ENCODE results near the gene FIP1L1. TPM values are rescaled to one million over a fixed set of nuclear protein-coding genes. Genes with fewer than 3 reads are reported as not detected.
A peak's percentile ranks its signal among the peaks of the same experiment; 100 is the strongest.

Gene FIP1L1
- total and polyA plus RNA-seq, 2 of the 13 experiments (the other 11 are each of a cell fraction or from before 2014, with no cell fraction given): 14.9 to 69.4 TPM

- TF ChIP-seq, protein P1, sequence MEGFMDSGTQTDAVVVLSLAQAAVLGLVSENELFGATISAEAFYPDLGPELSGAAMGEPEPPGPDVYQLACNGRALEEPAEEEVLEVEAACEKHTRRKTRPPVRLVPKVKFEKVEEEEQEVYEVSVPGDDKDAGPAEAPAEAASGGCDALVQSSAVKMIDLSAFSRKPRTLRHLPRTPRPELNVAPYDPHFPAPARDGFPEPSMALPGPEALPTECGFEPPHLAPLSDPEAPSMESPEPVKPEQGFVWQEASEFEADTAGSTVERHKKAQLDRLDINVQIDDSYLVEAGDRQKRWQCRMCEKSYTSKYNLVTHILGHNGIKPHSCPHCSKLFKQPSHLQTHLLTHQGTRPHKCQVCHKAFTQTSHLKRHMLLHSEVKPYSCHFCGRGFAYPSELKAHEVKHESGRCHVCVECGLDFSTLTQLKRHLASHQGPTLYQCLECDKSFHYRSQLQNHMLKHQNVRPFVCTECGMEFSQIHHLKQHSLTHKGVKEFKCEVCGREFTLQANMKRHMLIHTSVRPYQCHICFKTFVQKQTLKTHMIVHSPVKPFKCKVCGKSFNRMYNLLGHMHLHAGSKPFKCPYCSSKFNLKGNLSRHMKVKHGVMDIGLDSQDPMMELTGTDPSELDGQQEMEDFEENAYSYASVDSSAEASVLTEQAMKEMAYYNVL (CRISPR knock-in tag; IDR thresholded peaks at IDR 0.05; ENCODE audit: borderline replicate concordance): no peak
- TF ChIP-seq ZBTB33 (CRISPR knock-in tag; IDR thresholded peaks at IDR 0.05) (peak; percentile 28), POGZ (CRISPR knock-in tag; IDR thresholded peaks at IDR 0.05) (peak; percentile 98), ZNF160 (CRISPR knock-in tag; IDR thresholded peaks at IDR 0.05) (no peak), POLR2AphosphoS2 (IDR thresholded peaks at IDR 0.05; ENCODE audit: low read depth, low read length) (no peak), ZNF564 (CRISPR knock-in tag; IDR thresholded peaks at IDR 0.05) (no peak), ZNF644 (CRISPR knock-in tag; IDR thresholded peaks at IDR 0.05; ENCODE audit: low read depth) (no peak), FUBP1 (CRISPR knock-in tag; IDR thresholded peaks at IDR 0.05; ENCODE audit: borderline replicate concordance) (no peak; the same call in 1 of the 2 replicates), THAP9 (CRISPR knock-in tag; IDR thresholded peaks at IDR 0.05; ENCODE audit: borderline replicate concordance) (peak; percentile 81; the same call in 1 of the 2 replicates), E2F2 (CRISPR knock-in tag; IDR thresholded peaks at IDR 0.05; ENCODE audit: borderline replicate concordance) (no peak), IRF2 (CRISPR knock-in tag; IDR thresholded peaks at IDR 0.05) (peak; percentile 84), WIZ (CRISPR knock-in tag; IDR thresholded peaks at IDR 0.05) (no peak)
- TF ChIP-seq, protein P2, sequence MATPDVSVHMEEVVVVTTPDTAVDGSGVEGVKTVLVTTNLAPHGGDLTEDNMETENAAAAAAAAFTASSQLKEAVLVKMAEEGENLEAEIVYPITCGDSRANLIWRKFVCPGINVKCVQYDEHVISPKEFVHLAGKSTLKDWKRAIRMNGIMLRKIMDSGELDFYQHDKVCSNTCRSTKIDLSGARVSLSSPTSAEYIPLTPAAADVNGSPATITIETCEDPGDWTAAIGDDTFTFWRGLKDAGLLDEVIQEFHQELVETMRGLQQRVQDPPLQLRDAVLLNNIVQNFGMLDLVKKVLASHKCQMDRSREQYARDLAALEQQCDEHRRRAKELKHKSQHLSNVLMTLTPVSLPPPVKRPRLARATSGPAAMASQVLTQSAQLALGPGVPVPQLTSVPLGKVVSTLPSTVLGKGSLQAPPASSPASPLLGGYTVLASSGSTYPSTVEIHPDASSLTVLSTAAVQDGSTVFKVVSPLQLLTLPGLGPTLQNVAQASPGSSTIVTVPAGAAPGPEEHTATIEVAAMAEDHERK (CRISPR knock-in tag; IDR thresholded peaks at IDR 0.05; ENCODE audit: low read depth): no peak
- TF ChIP-seq, protein P3, sequence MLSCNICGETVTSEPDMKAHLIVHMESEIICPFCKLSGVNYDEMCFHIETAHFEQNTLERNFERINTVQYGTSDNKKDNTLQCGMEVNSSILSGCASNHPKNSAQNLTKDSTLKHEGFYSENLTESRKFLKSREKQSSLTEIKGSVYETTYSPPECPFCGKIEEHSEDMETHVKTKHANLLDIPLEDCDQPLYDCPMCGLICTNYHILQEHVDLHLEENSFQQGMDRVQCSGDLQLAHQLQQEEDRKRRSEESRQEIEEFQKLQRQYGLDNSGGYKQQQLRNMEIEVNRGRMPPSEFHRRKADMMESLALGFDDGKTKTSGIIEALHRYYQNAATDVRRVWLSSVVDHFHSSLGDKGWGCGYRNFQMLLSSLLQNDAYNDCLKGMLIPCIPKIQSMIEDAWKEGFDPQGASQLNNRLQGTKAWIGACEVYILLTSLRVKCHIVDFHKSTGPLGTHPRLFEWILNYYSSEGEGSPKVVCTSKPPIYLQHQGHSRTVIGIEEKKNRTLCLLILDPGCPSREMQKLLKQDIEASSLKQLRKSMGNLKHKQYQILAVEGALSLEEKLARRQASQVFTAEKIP (CRISPR knock-in tag; IDR thresholded peaks at IDR 0.05; ENCODE audit: borderline replicate concordance): no peak
Measured at GRCh38 chr4:53365486-53366300, 11.7 kb upstream of the FIP1L1 start, which contains the start of gene SCFD2 (continued).
